CD4-positive, alpha-beta memory T cell (primary cell): ENCODE measurements around the gene JUNB. TPM values are rescaled to one million over a fixed set of nuclear protein-coding genes. Genes with fewer than 3 reads are reported as not detected.
"Not testable (repeated sequence)": the region's sequence is repeated elsewhere in the genome, so short reads cannot be mapped to it uniquely, and the experiment has no call there.

Experiments used
- CTCF ChIA-PET: fragments of 350-600 bp; sonication (Branson Sonifier 250); formaldehyde crosslinking; loops from one replicate; lab custom pipeline; 2021; ENCODE audit warnings: inconsistent platforms; ENCODE audit not compliant: partially characterized antibody; lab: Charles Lee
- POLR2A ChIA-PET: fragments of 350-600 bp; sonication (Branson Sonifier 250); formaldehyde crosslinking; loops from one replicate; lab custom pipeline; 2021; ENCODE audit not compliant: partially characterized antibody; lab: Charles Lee
- DNase-seq, 5 donors: peaks; one replicate each; pipeline versions ENCODE4 v3.0.0 to v3.0.0-alpha.2; 2020 to 2022; ENCODE audit warnings: mixed read lengths in 1 of 5
- H3K27ac ChIP-seq: one replicate; pipeline ENCODE4 v1.7.0; 2013; ENCODE audit warnings: low read depth, low read length
- H3K27me3 ChIP-seq: 2 replicates; pipeline ENCODE4 v1.7.0; 2013; ENCODE audit warnings: mild to moderate bottlenecking, low read length, moderate library complexity; ENCODE audit not compliant: insufficient read depth
- H3K36me3 ChIP-seq: 2 replicates; pipeline ENCODE4 v1.7.0; 2013; ENCODE audit warnings: mild to moderate bottlenecking, low read length, moderate library complexity; ENCODE audit not compliant: insufficient read depth
- H3K4me1 ChIP-seq: 2 replicates; pipeline ENCODE4 v1.7.0; 2013; ENCODE audit warnings: mild to moderate bottlenecking, low read length, moderate library complexity; ENCODE audit not compliant: insufficient read depth
- H3K4me3 ChIP-seq, 2 donors: one replicate each; pipeline ENCODE4 v1.7.0; 2013; ENCODE audit warnings: low read length in 2 of 2, mild to moderate bottlenecking in 1 of 2
- H3K9me3 ChIP-seq, 2 donors: one replicate each; pipeline ENCODE4 v1.7.0; 2013; ENCODE audit warnings: low read length in 2 of 2, control low read depth in 1 of 2; ENCODE audit not compliant: control insufficient read depth in 1 of 2
- H3K27ac Mint-ChIP-seq, 7 donors: one replicate each; pipeline ENCODE4 v1.8.0; 2020 to 2021; ENCODE audit warnings: mixed read lengths in 7 of 7, mild to moderate bottlenecking in 6 of 7, inconsistent platforms in 3 of 7, moderate library complexity in 3 of 7
- H3K27me3 Mint-ChIP-seq, 2 donors: one replicate each; pipeline ENCODE4 v1.8.0; 2020 to 2021; ENCODE audit warnings: mixed read lengths in 2 of 2
- H3K36me3 Mint-ChIP-seq, 2 donors: one replicate each; pipeline ENCODE4 v1.8.0; 2020 to 2021; ENCODE audit warnings: mixed read lengths in 2 of 2, inconsistent platforms in 1 of 2, mild to moderate bottlenecking in 1 of 2
- H3K4me1 Mint-ChIP-seq, 4 donors: one replicate each; pipeline ENCODE4 v1.8.0; 2020 to 2021; ENCODE audit warnings: mixed read lengths in 4 of 4, mild to moderate bottlenecking in 1 of 4
- H3K4me3 Mint-ChIP-seq, 8 donors: one replicate each; pipeline ENCODE4 v1.8.0; 2020 to 2021; ENCODE audit warnings: mixed read lengths in 8 of 8, mild to moderate bottlenecking in 7 of 8, moderate library complexity in 6 of 8, inconsistent platforms in 3 of 8
- H3K9me3 Mint-ChIP-seq, 8 donors: one replicate each; pipeline ENCODE4 v1.8.0; 2020 to 2021; ENCODE audit warnings: mixed read lengths in 8 of 8, mild to moderate bottlenecking in 5 of 8, inconsistent platforms in 3 of 8, moderate library complexity in 1 of 8
- intact Hi-C: fragments of 100-400 bp; cut with micrococcal nuclease; formaldehyde crosslinking; loops from one replicate; pipeline ENCODE4 v1.15.1; 2023
- polyA plus RNA-seq, 2 donors: library from polyadenylated mRNA; unstranded; fragments of 300-500 nt; fragmentation: Illumina TruSeq; gene quantifications; one replicate each; pipeline ENCODE4 v1.2.3, GENCODE V29; 2021
- total RNA-seq, 2 experiments: library from RNA; stranded (reverse); gene quantifications; one replicate each; pipeline ENCODE4 v1.2.3, GENCODE V29; 2021

Gene JUNB
- total and polyA plus RNA-seq, 4 experiments from 2014 or later: 103 to 3,132 (median 438) TPM

DNA sequence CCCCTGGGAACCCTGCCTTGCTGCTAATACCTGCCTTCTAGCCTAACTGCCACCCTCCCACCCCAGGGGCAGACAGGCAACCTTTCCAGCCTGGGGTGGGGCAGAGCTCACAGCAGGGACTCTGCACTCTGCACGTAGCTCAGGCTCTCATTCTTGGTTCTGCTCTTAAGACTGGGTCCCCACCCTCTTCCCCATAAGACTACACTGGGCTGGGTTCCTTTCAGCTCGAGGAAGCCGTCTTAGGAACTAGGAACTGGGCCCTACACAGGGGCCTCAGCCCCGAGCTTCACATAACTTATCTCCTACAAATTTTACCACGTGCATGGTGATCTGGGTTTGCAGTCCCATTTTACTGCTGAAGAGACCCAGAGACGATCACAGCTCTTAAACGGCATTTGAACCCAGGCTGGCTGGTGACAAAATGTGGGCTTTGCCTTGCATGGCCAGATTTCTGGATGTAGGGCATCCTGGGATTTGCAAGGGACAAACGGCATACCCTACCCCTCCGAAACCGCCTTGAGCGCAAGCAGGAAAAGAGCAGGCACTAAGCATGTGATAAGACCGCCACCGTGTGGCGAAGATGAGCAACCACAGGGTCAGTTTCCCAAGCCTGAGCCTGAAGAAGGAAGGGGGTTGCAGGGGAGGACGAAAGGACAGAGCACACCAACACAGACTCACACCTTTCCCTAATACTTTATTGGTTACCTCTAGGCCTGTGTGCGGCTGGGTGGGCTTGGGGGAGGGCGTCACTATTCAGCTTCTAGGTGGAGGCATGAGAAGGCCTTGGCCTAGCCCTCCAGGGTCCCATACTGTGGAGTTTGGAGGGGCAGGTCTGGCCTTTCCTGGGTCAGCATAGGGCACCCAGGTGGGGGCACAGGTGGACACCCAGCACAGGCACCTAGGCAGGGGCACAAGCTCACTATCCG lies 5.1 kb downstream of the JUNB start:
- CTCF ChIA-PET: interaction anchor here (0.6 to 17.4 kb wide), 28 partner anchors 9 to 402 kb away, joined by 3 to 906 read pairs (median 4); partner anchors contain the start of genes CALR, FBXW9, GET3 and HOOK2
- peak overlapping the region; percentile 42 for H3K27ac ChIP-seq
- no peaks in the 10 kb centered on the region for H3K27me3 ChIP-seq
- H3K9me3 ChIP-seq: no peaks in the 10 kb centered on the region
- Mint-ChIP-seq H3K36me3 (peaks cover 7 to 31% of the 10 kb centered on the region in 2 donors), H3K4me3 (peak overlapping the region; percentile 59 to 89 (median 82)), H3K4me1 (peaks cover 25 to 51% (median 34%) of the 10 kb centered on the region in 4 donors), H3K27me3 (no peaks in the 10 kb centered on the region), H3K9me3 (peaks cover 0 to 22% (median 0%) of the 10 kb centered on the region in 8 donors), H3K27ac (peak overlapping the region in 6 of 7 donors; percentile 95 to 99 (median 97))
- intact Hi-C loops: loop anchor here (1.0 to 5.0 kb wide), 6 partner anchors 19 to 79 kb away; partner anchors contain the start of gene GET3
- peaks cover 14% of the 10 kb centered on the region for H3K36me3 ChIP-seq
- POLR2A ChIA-PET: interaction anchor here (0.6 to 20.0 kb wide), 11 partner anchors 9 to 115 kb away, joined by 3 to 1162 read pairs (median 11); partner anchors contain the start of genes GET3, HOOK2, RNASEH2A and TNPO2
- peak; percentile 79 to 84 (median 79) for DNase-seq
- H3K4me1 ChIP-seq: peaks cover 42% of the 10 kb centered on the region
- H3K4me3 ChIP-seq: peak overlapping the region in 1 of 2 donors; percentile 42

GRCh38 chr19:12797141-12797587 lies 5.9 kb downstream of the JUNB start:
- intact Hi-C loops: loop anchor here (2.0 to 5.0 kb wide), 2 partner anchors 50 to 60 kb away; partner anchors contain the start of gene GET3
- H3K4me3 Mint-ChIP-seq: no peak overlapping the region
- Histone ChIP-seq H3K9me3 (no peaks in the 10 kb centered on the region), H3K27me3 (no peaks in the 10 kb centered on the region), H3K27ac (no peak overlapping the region), H3K4me1 (peaks cover 43% of the 10 kb centered on the region), H3K36me3 (peaks cover 14% of the 10 kb centered on the region), H3K4me3 (no peak overlapping the region)
- H3K27me3 Mint-ChIP-seq: no peaks in the 10 kb centered on the region
- no peak for DNase-seq
- CTCF ChIA-PET: interaction anchor here (0.7 to 17.4 kb wide), 13 partner anchors 9 to 331 kb away, joined by 3 to 906 read pairs (median 4); partner anchors contain the start of genes CALR, GET3, HOOK2 and RNASEH2A
- H3K4me1 Mint-ChIP-seq: peaks cover 25 to 56% (median 36%) of the 10 kb centered on the region in 4 donors
- H3K36me3 Mint-ChIP-seq: peaks cover 7 to 28% of the 10 kb centered on the region in 2 donors
- POLR2A ChIA-PET: interaction anchor here (2.1 to 20.0 kb wide), 5 partner anchors 10 to 74 kb away, joined by 11 to 1162 read pairs (median 13); partner anchors contain the start of genes HOOK2 and TNPO2
- H3K9me3 Mint-ChIP-seq: peaks cover 0 to 15% (median 0%) of the 10 kb centered on the region in 8 donors
- H3K27ac Mint-ChIP-seq: peak overlapping the region in 2 of 7 donors; percentile 98 to 99

GRCh38 chr19:12797607-12798006 lies 6.3 kb downstream of the JUNB start:
- DNase-seq, H3K27me3 Mint-ChIP-seq, H3K4me3 Mint-ChIP-seq: not testable (repeated sequence)

DNA sequence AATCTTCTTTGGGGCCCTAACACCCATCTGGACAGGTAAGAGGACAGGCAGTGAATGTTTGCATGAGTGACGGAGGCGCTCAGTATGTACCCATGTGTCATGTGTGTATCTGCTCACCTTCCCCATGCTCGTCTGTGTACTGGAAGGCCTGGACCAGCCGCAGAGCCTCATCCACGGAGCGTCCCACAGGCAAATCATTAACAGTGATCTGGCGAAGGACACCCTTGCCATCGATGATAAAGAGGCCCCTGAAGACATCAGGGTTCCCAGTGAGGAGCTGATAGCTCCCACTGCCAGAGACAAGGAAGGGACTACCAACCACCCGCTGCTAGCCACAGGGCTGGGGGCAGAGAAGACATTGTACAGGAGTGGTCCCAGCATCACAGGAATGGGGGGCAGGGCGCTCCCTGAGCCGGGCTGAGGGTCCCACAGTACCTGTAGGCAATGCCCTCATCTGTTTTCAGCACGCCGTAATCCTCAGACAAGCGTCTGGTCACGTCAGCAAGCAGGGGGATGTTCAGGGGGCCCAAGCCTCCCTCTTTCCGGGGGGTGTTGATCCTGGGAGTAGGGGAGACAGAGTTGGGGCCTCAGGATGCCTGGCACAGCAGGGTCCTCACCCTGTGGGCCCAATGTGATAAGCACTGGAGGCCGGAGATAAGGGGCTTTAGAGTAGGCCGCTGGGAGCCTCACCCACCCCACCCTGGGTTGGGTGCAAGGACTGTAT lies 8.6 kb downstream of the JUNB start:
- DNase-seq: no peak
- peaks cover 39% of the 10 kb centered on the region for H3K4me1 ChIP-seq
- H3K27ac Mint-ChIP-seq: peak overlapping the region in 2 of 7 donors; percentile 7 to 85
- no peaks in the 10 kb centered on the region for H3K27me3 ChIP-seq
- H3K27me3 Mint-ChIP-seq: no peaks in the 10 kb centered on the region
- H3K9me3 Mint-ChIP-seq: no peaks in the 10 kb centered on the region
- no peaks in the 10 kb centered on the region for H3K9me3 ChIP-seq
- peak overlapping the region; percentile 85 to 92 (median 90) for H3K4me3 Mint-ChIP-seq
- H3K36me3 ChIP-seq: peaks cover 14% of the 10 kb centered on the region
- peak overlapping the region; percentile 67 for H3K27ac ChIP-seq
- peaks cover 22 to 45% (median 33%) of the 10 kb centered on the region in 4 donors for H3K4me1 Mint-ChIP-seq
- CTCF ChIA-PET: interaction anchor here (0.9 to 17.4 kb wide), 3 partner anchors 29 to 63 kb away, joined by 3 to 906 read pairs (median 15); partner anchors contain the start of genes GET3 and HOOK2
- H3K4me3 ChIP-seq: peak overlapping the region in 1 of 2 donors; percentile 65
- intact Hi-C loops: loop anchor here (5.0 kb wide), 1 partner anchor 47 kb away; no protein-coding TSS in a partner anchor
- POLR2A ChIA-PET: interaction anchor here (1.0 to 20.0 kb wide), 6 partner anchors 7 to 118 kb away, joined by 3 to 1162 read pairs (median 6); partner anchors contain the start of genes DHPS, HOOK2 and JUNB
- H3K36me3 Mint-ChIP-seq: peaks cover 4 to 22% of the 10 kb centered on the region in 2 donors

More at GRCh38 chr19:12797607-12798006, 6.3 kb downstream of the JUNB start:
- CTCF ChIA-PET: interaction anchor here (0.7 to 17.4 kb wide), 10 partner anchors 8 to 330 kb away, joined by 3 to 906 read pairs (median 4); partner anchors contain the start of genes HOOK2 and RNASEH2A
- intact Hi-C loops: loop anchor here (2.0 to 5.0 kb wide), 2 partner anchors 50 to 61 kb away; partner anchors contain the start of gene GET3
- not testable (repeated sequence) for H3K27ac ChIP-seq, H3K27ac Mint-ChIP-seq, H3K9me3 ChIP-seq, H3K4me3 ChIP-seq, H3K27me3 ChIP-seq
- Histone ChIP-seq H3K36me3 (peaks cover 14% of the 10 kb centered on the region), H3K4me1 (peaks cover 48% of the 10 kb centered on the region)
- Mint-ChIP-seq H3K9me3 (peaks cover 0 to 11% (median 0%) of the 10 kb centered on the region in 8 donors), H3K36me3 (peaks cover 7 to 30% of the 10 kb centered on the region in 2 donors), H3K4me1 (peaks cover 30 to 60% (median 40%) of the 10 kb centered on the region in 4 donors)
- POLR2A ChIA-PET: interaction anchor here (2.6 to 20.0 kb wide), 4 partner anchors 10 to 75 kb away, joined by 11 to 1162 read pairs (median 22); partner anchors contain the start of genes HOOK2 and TNPO2

DNA sequence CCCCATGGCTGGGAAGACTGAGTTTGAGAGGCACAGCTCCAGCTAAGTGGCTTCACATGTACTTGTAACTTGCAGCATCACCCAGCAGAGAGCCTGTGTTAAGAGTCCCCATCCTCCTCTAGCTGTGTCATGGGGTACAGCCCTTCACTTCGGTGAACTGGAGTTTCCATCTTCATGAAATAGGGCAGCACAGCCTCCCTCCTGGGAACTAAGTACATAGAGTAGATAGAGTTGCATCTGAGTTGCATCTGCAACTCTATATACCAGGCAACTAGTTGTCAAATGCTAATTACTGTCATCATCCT lies 9.1 kb downstream of the JUNB start:
- no peak for DNase-seq
- peak overlapping the region; percentile 65 to 78 for H3K4me3 ChIP-seq
- CTCF ChIA-PET: interaction anchor here (3.3 to 17.4 kb wide), 2 partner anchors 30 to 47 kb away, joined by 15 to 906 read pairs; partner anchors contain the start of gene HOOK2
- H3K27me3 ChIP-seq: no peaks in the 10 kb centered on the region
- peaks cover 14% of the 10 kb centered on the region for H3K36me3 ChIP-seq
- H3K27ac ChIP-seq: peak overlapping the region; percentile 67
- peaks cover 34% of the 10 kb centered on the region for H3K4me1 ChIP-seq
- H3K36me3 Mint-ChIP-seq: peaks cover 4 to 22% of the 10 kb centered on the region in 2 donors
- intact Hi-C loops: no loop called here
- H3K27ac Mint-ChIP-seq: peak overlapping the region; percentile 67 to 90 (median 81)
- H3K4me1 Mint-ChIP-seq: peaks cover 22 to 43% (median 33%) of the 10 kb centered on the region in 4 donors
- H3K9me3 Mint-ChIP-seq: no peaks in the 10 kb centered on the region
- POLR2A ChIA-PET: interaction anchor here (0.8 to 20.0 kb wide), 7 partner anchors 8 to 119 kb away, joined by 3 to 1162 read pairs (median 4); partner anchors contain the start of genes DHPS, GCDH, HOOK2 and JUNB
- H3K4me3 Mint-ChIP-seq: peak overlapping the region; percentile 85 to 92 (median 90)
- H3K9me3 ChIP-seq: no peaks in the 10 kb centered on the region
- no peaks in the 10 kb centered on the region for H3K27me3 Mint-ChIP-seq
